ENCODE measurements around the gene HBM.
A peak's percentile ranks its signal among the peaks of the same experiment; 100 is the strongest.
"Not testable (repeated sequence)": the region's sequence is repeated elsewhere in the genome, so short reads cannot be mapped to it uniquely, and the experiment has no call there.

The HBM gene

GRCh38 chr16:188674-189073 lies 22.9 kb downstream of the HBM start:
- peak in 2 of 6 experiments; percentile 26 to 30 for DNase-seq

- DNase-seq, result no peak
Observed at GRCh38 chr16:189604-190186, 23.9 kb downstream of the HBM start.

- no peak for DNase-seq
Observed at GRCh38 chr16:191831-192230, 26.1 kb downstream of the HBM start.

- DNase-seq, result no peak
Observed at GRCh38 chr16:192686-193085, 26.9 kb downstream of the HBM start.

DNA sequence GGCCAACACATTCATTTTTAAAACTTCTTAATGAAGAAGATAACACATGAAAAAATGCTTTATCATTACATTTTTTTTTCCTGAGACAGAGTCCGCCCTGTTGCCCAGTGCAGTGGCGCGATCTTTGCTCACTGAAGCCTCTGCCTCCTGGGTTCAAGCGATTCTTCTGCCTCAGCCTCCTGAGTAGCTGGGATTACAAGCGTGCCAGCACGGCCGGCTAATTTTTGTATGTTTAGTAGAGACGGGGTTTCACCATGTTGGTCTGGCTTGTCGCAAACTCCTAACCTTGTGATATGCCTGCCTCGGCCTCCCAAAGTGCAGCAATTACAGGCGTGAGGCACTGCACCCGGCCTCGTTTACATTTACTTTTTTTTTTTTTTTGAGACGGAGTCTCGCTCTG lies 27.7 kb downstream of the HBM start:
- DNase-seq, result no peak

DNA sequence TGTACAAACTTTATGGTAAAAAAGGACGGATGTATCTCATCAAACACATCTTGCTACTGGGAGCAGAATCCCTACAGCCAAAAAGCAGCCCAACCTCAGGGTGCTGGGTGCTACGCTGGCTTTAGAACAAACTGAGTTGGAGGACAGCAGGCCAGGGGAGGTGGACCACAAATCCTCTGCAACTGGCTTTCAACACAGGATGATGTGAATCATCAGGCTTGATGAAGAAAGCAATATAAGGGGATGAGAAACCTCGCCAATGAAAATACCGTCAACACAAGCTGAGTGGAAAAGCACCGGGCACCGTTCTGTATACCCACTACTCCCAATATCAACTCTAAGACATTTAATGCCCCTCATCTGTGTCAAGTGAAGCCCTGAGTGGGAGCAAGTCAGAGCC lies 28.7 kb downstream of the HBM start:
- DNase-seq, result no peak

DNA sequence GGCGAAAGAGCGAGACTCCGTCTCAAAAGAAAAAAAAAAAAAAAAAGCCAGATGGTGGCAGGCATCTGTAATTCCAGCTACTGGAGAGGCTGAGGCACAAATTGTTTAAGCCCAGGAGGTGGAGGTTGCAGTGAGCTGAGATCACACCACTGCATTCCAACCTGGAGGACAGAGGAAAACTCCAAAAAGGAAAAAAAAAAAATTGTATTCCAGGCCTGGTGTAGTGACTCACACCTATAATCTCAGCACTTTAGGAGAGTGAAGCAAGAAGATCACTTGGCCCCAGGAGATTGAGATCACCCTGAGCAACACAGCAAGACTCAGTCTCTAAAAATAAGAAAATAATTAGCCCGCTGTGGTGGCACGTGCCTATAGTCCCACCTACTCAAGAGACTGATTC lies 34.6 kb downstream of the HBM start:
- no peak for DNase-seq

DNA sequence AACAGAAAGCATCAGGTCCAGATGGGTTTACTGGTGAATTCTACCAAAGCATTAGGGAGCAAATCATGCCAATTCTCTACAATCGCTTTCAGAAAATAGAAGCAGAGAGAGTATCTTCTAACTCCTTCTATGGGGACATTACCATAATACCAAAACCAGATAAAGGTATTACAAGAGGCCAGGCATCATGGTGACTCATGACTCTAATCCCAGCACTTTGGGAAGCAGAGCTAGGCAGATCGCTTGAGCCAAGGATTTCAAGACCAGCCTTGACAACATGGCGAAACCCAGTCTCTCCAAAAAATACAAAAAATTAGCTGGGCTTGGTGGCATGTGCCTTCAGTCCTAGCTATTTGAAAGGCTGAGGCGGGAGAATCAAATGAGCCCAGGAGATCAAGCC lies 37.5 kb downstream of the HBM start:
- no peak for DNase-seq

DNA sequence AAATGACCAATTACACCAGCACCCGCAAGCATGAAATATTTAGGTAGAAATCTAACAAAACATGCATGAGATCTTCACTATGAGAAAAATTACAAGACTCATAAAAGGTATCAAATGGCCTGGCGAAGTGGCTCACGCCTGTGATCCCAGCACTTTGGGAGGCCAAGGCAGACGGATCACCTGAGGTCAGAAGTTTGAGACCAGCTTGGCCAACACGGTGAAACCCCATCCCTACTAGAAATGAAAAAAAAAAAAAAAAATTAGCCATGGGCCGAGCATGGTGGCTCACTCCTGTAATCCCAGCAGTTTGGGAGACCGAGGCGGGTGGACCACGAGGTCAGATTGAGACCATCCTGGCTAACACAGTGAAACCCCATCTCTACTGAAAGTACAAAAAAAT lies 38.3 kb downstream of the HBM start:
- DNase-seq, result not testable (repeated sequence)

- not testable (repeated sequence) for DNase-seq
Observed at GRCh38 chr16:209359-209758, 43.6 kb downstream of the HBM start.

DNA sequence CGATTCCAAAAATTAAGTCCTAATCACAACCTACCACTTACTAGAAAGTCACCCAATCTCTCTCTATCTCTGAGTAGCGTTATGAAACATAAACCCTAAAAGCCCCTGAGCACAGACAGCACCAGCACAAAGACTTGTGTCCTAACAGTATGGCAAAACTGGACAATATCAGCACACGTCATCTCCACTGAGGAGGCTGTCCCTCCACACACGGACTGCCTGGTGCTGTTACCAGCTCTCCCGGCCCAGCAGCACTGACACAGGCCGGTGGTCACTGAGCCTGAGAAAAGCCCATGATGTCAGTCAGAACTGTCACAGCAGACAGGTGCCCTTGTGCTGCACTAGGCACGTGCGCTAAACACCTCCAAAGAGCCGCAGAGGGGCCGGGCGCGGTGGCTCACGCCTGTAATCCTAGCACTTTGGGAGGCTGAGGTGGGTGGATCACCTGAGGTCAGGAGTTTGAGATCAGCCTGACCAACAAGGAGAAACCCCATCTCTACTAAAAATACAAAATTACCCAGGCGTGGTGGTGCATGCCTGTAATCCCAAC lies 45.9 kb downstream of the HBM start:
- DNase-seq, result not testable (repeated sequence)

DNA sequence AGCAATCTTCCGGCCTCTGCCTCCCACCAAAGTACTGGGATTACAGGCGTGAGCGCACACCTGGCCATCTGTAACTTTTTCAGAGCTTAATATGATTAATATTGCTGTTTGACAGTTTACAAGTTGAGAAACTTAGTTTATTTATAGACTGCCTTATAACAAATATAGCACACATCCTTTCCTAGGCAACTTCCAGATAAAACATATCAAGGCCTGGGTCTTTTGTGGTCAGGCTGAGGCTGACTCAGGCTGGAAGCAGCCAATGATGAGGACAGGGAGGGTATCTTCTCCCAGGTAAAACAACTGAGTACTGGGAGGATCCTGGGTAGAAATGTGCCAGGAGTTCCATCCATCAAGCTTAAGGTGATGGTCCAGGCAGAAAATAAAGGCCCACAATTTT lies 47.2 kb downstream of the HBM start:
- DNase-seq, result no peak

All from stimulated activated naive CD4-positive, alpha-beta T cell (primary cell).